Omental fat pad (tissue), 4 donors: ENCODE measurements around the gene ALKBH4. TPM values are rescaled to one million over a fixed set of nuclear protein-coding genes. Genes with fewer than 3 reads are reported as not detected.
"Not testable (repeated sequence)": the region's sequence is repeated elsewhere in the genome, so short reads cannot be mapped to it uniquely, and the experiment has no call there.

ENCODE experiments used
- ATAC-seq: fragments of 150-250 bp; one replicate; pipeline ENCODE4 v1.9.1; 2016; ENCODE audit warnings: mild to moderate bottlenecking, moderate library complexity; ENCODE audit not compliant: low FRiP score
- DNase-seq: peaks from one replicate; pipeline ENCODE4 v3.0.0-alpha.2; 2019; ENCODE audit warnings: low spot score
- total RNA-seq, 4 donors: library from RNA; depleted of rRNA; stranded (reverse); fragments of >200 nt; gene quantifications; one replicate each; pipeline ENCODE4 v1.1.0, GENCODE V29; 2016
- TF ChIP-seq, protein P1 (sequence below), 3 donors: fragments of 450-650 bp; IDR thresholded peaks; one replicate each; pipeline ENCODE4 v1.5.1; 2016 to 2017; ENCODE audit warnings: antibody characterized with exemption in 3 of 3, mild to moderate bottlenecking in 3 of 3, moderate library complexity in 2 of 3

Gene ALKBH4
- total RNA-seq, 4 donors from 2014 or later: 7.9 to 12.6 (median 9.7) TPM

- TF ChIP-seq, protein P1, sequence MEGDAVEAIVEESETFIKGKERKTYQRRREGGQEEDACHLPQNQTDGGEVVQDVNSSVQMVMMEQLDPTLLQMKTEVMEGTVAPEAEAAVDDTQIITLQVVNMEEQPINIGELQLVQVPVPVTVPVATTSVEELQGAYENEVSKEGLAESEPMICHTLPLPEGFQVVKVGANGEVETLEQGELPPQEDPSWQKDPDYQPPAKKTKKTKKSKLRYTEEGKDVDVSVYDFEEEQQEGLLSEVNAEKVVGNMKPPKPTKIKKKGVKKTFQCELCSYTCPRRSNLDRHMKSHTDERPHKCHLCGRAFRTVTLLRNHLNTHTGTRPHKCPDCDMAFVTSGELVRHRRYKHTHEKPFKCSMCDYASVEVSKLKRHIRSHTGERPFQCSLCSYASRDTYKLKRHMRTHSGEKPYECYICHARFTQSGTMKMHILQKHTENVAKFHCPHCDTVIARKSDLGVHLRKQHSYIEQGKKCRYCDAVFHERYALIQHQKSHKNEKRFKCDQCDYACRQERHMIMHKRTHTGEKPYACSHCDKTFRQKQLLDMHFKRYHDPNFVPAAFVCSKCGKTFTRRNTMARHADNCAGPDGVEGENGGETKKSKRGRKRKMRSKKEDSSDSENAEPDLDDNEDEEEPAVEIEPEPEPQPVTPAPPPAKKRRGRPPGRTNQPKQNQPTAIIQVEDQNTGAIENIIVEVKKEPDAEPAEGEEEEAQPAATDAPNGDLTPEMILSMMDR (IDR thresholded peaks at IDR 0.05): no peak
- DNase-seq: no peak
- ATAC-seq: no peak
Measured at GRCh38 chr7:102463841-102464576, 654 bp downstream of the ALKBH4 start.

DNA sequence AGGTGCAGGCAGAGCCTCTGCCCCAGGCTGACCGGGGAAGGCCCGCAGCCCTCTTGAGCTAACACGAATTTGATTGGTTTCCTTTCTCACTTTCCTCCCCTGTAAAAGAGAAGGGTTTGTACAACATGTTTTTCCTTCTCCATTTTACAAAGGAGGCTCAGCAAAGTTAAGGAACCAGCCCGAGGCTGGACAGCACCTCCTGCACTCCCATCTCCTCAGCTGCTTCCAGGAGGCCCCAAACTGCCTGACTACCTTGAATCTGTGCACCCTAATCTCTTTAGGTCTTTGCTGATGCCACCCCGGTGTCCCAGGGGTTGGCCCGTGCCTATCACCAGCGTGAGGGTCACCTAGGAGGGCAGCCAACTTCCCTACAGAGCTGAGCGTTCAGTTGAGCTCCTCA, 4.2 kb downstream of the ALKBH4 start:
- TF ChIP-seq, protein P1 (IDR thresholded peaks at IDR 0.05): no peak
- ATAC-seq: no peak
- no peak for DNase-seq

DNA sequence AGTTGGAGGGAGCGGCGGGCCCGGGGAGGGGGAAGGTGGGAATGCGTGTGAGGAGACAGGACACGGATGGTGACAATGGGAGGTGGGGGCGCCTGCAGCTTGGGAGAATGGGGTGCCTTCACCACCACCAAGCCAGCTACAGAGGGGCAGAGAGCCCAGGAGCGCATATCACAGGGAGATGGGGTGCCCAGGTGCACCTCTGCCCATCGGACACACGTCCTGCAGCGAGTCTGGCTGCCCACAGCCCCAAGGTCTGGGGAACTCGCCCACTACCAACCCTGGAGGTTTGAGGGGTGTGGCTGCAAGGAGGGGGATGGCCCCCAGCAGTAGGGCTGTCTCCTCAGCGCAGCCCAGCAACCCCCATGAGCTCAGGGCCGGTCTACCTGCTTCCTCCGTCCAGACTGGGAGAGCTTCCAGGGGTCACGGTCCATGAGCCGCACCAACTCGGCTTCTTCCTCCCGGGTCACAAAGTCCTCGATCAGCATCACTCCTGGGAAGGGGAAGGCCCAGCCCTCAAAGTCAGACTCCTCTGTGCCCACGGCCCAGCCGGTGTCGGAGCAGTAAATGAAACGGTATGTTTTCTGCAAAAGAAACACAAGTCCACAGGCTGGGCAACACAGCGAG, 5.3 kb downstream of the ALKBH4 start:
- ATAC-seq (no peak), DNase-seq (no peak)
- TF ChIP-seq, protein P1 (IDR thresholded peaks at IDR 0.05): no peak

DNA sequence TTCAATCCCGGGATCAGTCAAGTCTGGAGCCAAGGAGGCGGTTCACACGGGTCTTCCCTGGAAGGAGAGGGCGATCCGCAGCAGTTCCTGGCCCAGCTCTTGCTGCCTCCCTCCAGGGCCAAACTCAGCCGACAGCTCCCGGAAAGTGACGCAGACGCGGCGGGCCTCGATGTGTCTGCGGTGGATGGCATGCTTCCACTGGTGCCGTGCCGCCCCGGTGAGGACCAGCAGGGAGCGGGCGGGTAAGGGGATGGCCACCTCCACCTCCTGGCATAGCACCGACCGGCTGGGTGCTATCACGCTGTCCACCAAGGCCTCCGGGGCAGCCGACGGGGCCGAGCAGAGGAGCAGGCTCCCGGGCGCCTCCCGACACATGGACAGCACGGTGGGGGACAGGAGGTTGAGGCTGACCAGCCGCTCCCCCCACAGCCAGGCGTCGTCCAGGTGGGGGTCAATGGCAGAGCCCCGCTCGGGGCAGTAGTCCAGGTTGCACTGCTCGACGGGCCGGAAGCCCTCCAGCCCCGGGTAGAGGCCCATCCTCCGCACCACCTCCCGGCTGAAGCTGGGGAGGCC, 7.2 kb downstream of the ALKBH4 start:
- ATAC-seq: no peak
- TF ChIP-seq, protein P1 (IDR thresholded peaks at IDR 0.05): no peak
- DNase-seq: no peak

DNA sequence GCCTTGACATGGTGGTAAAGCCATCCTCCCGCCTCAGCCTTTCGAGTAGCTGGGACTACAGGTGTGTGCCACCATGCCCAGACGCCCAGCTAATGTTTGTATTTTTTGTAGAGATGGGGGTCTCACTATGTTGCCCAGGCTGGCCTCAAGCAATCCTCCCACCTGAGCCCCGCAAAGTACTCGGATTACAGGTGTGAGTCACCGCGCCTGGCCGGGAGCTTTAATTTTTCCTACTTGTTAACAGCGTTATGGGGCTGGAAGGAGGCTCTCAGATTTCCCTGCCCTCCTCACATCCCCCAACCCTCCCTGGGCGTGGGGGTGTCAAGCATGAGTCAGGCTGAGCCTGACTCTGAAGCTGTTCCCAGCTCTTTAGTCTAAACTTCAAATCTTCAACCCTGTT, 8.3 kb downstream of the ALKBH4 start:
- ATAC-seq: no peak
- DNase-seq: no peak
- TF ChIP-seq, protein P1 (IDR thresholded peaks at IDR 0.05): no peak

GRCh38 chr7:102455596-102455995, 9.1 kb downstream of the ALKBH4 start:
- TF ChIP-seq, protein P1 (IDR thresholded peaks at IDR 0.05): no peak
- ATAC-seq (no peak), DNase-seq (no peak)

DNA sequence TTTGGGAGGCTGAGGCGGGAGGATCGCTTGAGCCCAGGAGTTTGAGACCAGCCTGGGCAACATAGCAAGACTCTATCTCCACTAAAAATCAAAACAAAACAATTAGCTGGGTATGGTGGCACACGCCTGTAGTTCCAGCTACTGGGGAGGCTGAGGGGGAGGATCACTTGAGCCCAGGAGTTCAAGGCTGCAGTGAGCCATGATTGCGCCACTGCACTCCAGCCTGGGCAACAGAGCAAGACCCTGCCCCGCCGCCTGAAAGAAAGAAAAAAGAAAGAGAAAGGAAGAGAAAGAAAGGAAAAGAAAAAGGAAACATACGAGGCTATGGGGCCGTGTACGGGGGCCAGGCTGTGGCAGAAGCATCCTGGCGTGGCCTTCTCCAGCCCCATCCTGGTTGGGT, 9.7 kb downstream of the ALKBH4 start:
- ATAC-seq, DNase-seq: not testable (repeated sequence)
